ENCODE results near the gene RPRD1B.

The RPRD1B gene

GRCh38 chr20:38125157-38126056, 91.9 kb downstream of the RPRD1B start:
- H3K4me3 Mint-ChIP-seq, result no peak overlapping the region
- H3K27me3 Mint-ChIP-seq, result no peaks in the 10 kb centered on the region
- H3K36me3 Mint-ChIP-seq (ENCODE audit: insufficient read depth), result peaks cover 5% of the 10 kb centered on the region
- ATAC-seq (replicated peaks) (no peak), DNase-seq (no peak)
- no peaks in the 10 kb centered on the region for H3K4me1 Mint-ChIP-seq (ENCODE audit: low read depth in 2 of 2)
- no peaks in the 10 kb centered on the region for H3K9me3 Mint-ChIP-seq
- H3K27ac Mint-ChIP-seq, result no peak overlapping the region

GRCh38 chr20:38126146-38126921, 92.8 kb downstream of the RPRD1B start:
- no peak for ATAC-seq (replicated peaks)
- peaks cover 5% of the 10 kb centered on the region for H3K36me3 Mint-ChIP-seq (ENCODE audit: insufficient read depth)
- DNase-seq, result no peak

GRCh38 chr20:38126932-38127621, 93.5 kb downstream of the RPRD1B start:
- DNase-seq, result no peak
- peaks cover 5% of the 10 kb centered on the region for H3K36me3 Mint-ChIP-seq (ENCODE audit: insufficient read depth)

More at GRCh38 chr20:38126146-38126921, 92.8 kb downstream of the RPRD1B start:
- no peak overlapping the region for H3K27ac Mint-ChIP-seq
- H3K27me3 Mint-ChIP-seq, result no peaks in the 10 kb centered on the region
- H3K4me3 Mint-ChIP-seq, result no peak overlapping the region
- H3K9me3 Mint-ChIP-seq, result no peaks in the 10 kb centered on the region
- H3K4me1 Mint-ChIP-seq (ENCODE audit: low read depth in 2 of 2), result no peaks in the 10 kb centered on the region

GRCh38 chr20:38127920-38128528, 94.5 kb downstream of the RPRD1B start:
- Mint-ChIP-seq H3K27ac (no peak overlapping the region), H3K9me3 (no peaks in the 10 kb centered on the region), H3K27me3 (peaks cover 0 to 8% of the 10 kb centered on the region in 2 donors), H3K4me1 (ENCODE audit: low read depth in 2 of 2) (no peaks in the 10 kb centered on the region), H3K36me3 (ENCODE audit: insufficient read depth) (peaks cover 3% of the 10 kb centered on the region), H3K4me3 (no peak overlapping the region)
- ATAC-seq (replicated peaks) (no peak), DNase-seq (no peak)

More at GRCh38 chr20:38126932-38127621, 93.5 kb downstream of the RPRD1B start:
- no peaks in the 10 kb centered on the region for H3K9me3 Mint-ChIP-seq
- H3K4me3 Mint-ChIP-seq, result no peak overlapping the region
- H3K27me3 Mint-ChIP-seq, result peaks cover 0 to 1% of the 10 kb centered on the region in 2 donors
- H3K4me1 Mint-ChIP-seq (ENCODE audit: low read depth in 2 of 2), result no peaks in the 10 kb centered on the region
- no peak overlapping the region for H3K27ac Mint-ChIP-seq
- no peak for ATAC-seq (replicated peaks)

GRCh38 chr20:38128691-38129090, 95.1 kb downstream of the RPRD1B start:
- Mint-ChIP-seq H3K9me3 (no peaks in the 10 kb centered on the region), H3K36me3 (ENCODE audit: insufficient read depth) (peaks cover 3% of the 10 kb centered on the region), H3K27me3 (peaks cover 0 to 8% of the 10 kb centered on the region in 2 donors), H3K4me3 (no peak overlapping the region), H3K27ac (no peak overlapping the region), H3K4me1 (ENCODE audit: low read depth in 2 of 2) (no peaks in the 10 kb centered on the region)
- DNase-seq (no peak), ATAC-seq (replicated peaks) (no peak)

GRCh38 chr20:38129248-38129865, 95.8 kb downstream of the RPRD1B start:
- H3K27me3 Mint-ChIP-seq, result peaks cover 0 to 8% of the 10 kb centered on the region in 2 donors
- H3K36me3 Mint-ChIP-seq (ENCODE audit: insufficient read depth), result peaks cover 3% of the 10 kb centered on the region
- DNase-seq, result no peak
- H3K4me3 Mint-ChIP-seq, result no peak overlapping the region
- no peak for ATAC-seq (replicated peaks)
- H3K9me3 Mint-ChIP-seq, result no peaks in the 10 kb centered on the region
- H3K4me1 Mint-ChIP-seq (ENCODE audit: low read depth in 2 of 2), result peaks cover 0 to 1% of the 10 kb centered on the region in 2 donors
- H3K27ac Mint-ChIP-seq, result no peak overlapping the region

GRCh38 chr20:38129893-38130609, 96.5 kb downstream of the RPRD1B start:
- H3K9me3 Mint-ChIP-seq, result no peaks in the 10 kb centered on the region
- no peak overlapping the region for H3K27ac Mint-ChIP-seq
- no peak overlapping the region for H3K4me3 Mint-ChIP-seq
- ATAC-seq (replicated peaks), result no peak
- DNase-seq, result no peak
- H3K4me1 Mint-ChIP-seq (ENCODE audit: low read depth in 2 of 2), result peaks cover 0 to 3% of the 10 kb centered on the region in 2 donors
- H3K36me3 Mint-ChIP-seq (ENCODE audit: insufficient read depth), result peaks cover 3% of the 10 kb centered on the region
- peaks cover 0 to 8% of the 10 kb centered on the region in 2 donors for H3K27me3 Mint-ChIP-seq

GRCh38 chr20:38130687-38131587, 97.4 kb downstream of the RPRD1B start:
- Mint-ChIP-seq H3K36me3 (ENCODE audit: insufficient read depth) (no peaks in the 10 kb centered on the region), H3K9me3 (no peaks in the 10 kb centered on the region), H3K27ac (no peak overlapping the region), H3K4me3 (no peak overlapping the region), H3K4me1 (ENCODE audit: low read depth in 2 of 2) (peaks cover 0 to 3% of the 10 kb centered on the region in 2 donors), H3K27me3 (peaks cover 0 to 8% of the 10 kb centered on the region in 2 donors)
- DNase-seq (no peak), ATAC-seq (replicated peaks) (no peak)

GRCh38 chr20:38131588-38132121, 98.1 kb downstream of the RPRD1B start:
- no peak for DNase-seq
- Mint-ChIP-seq H3K9me3 (no peaks in the 10 kb centered on the region), H3K36me3 (ENCODE audit: insufficient read depth) (no peaks in the 10 kb centered on the region), H3K27ac (no peak overlapping the region), H3K27me3 (peaks cover 0 to 8% of the 10 kb centered on the region in 2 donors), H3K4me1 (ENCODE audit: low read depth in 2 of 2) (peaks cover 0 to 3% of the 10 kb centered on the region in 2 donors), H3K4me3 (no peak overlapping the region)
- ATAC-seq (replicated peaks), result no peak

GRCh38 chr20:38132156-38132909, 98.8 kb downstream of the RPRD1B start:
- H3K4me1 Mint-ChIP-seq (ENCODE audit: low read depth in 2 of 2), result peaks cover 0 to 3% of the 10 kb centered on the region in 2 donors
- no peaks in the 10 kb centered on the region for H3K36me3 Mint-ChIP-seq (ENCODE audit: insufficient read depth)
- H3K27me3 Mint-ChIP-seq, result peaks cover 0 to 8% of the 10 kb centered on the region in 2 donors
- no peak for DNase-seq
- no peak overlapping the region for H3K27ac Mint-ChIP-seq
- no peak for ATAC-seq (replicated peaks)
- H3K4me3 Mint-ChIP-seq, result no peak overlapping the region
- no peaks in the 10 kb centered on the region for H3K9me3 Mint-ChIP-seq
